ENCODE data around the gene TAS1R3. TPM values are rescaled to one million over a fixed set of nuclear protein-coding genes. Genes with fewer than 3 reads are reported as not detected.

The TAS1R3 gene
- total RNA-seq, 2 donors from 2014 or later = 0.24 to 0.57 TPM

DNA sequence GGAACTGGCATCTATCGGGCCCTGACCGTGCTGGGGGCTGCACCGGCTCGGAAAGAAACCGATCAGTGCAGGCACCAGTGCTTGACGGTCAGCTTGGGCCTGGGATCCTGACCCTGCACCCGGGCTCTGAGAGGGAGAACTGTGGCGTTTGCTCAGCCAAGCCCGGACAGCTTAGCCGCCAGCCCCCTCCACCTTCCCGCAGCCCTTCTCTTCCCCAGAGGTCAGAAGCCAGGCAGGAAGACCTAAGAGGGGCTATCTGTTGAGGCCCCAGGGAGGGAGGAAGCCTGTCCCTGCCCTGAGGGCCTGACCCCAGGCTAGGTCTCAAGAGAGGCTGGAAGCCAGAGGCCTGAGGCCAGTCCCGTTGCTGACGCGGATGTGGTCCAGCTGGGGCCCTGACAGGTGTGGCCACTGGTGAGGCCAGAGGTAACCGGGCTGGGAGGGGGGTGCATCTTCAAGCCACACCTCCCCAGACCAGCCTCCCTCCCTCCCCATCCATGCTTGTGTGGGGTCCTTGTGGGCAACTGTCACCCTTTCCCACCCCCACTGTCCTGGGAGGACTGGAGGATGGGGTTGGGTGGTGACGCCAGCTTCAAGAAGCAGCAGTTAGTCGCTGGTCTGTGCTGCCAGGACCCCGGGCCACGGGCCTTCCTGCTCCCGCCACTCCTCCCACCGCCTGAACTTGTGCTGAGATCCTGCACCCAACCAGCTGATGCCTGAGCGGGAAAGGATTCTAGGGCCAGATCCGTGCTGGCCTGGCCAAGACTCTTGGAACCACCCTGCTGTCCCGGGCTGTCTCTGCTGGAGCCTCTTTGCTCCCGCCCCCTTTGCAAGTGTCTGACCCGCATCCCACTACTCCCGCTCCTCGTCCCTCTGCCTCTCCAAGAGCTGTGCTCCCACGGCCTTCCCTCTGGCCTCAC lies 20.7 kb downstream of the TAS1R3 start:
- peaks cover 25% of the 10 kb centered on the region for H3K27me3 ChIP-seq
- no peak for DNase-seq
- no peaks in the 10 kb centered on the region for H3K9me3 ChIP-seq
- H3K4me3 ChIP-seq = no peak overlapping the region
- peaks cover 8% of the 10 kb centered on the region for H3K4me1 ChIP-seq
- H3K9ac ChIP-seq (ENCODE audit: low read depth in 2 of 2, low read length in 2 of 2) = peak overlapping the region in 1 of 2 donors; percentile 43
- TF ChIP-seq, protein P1, sequence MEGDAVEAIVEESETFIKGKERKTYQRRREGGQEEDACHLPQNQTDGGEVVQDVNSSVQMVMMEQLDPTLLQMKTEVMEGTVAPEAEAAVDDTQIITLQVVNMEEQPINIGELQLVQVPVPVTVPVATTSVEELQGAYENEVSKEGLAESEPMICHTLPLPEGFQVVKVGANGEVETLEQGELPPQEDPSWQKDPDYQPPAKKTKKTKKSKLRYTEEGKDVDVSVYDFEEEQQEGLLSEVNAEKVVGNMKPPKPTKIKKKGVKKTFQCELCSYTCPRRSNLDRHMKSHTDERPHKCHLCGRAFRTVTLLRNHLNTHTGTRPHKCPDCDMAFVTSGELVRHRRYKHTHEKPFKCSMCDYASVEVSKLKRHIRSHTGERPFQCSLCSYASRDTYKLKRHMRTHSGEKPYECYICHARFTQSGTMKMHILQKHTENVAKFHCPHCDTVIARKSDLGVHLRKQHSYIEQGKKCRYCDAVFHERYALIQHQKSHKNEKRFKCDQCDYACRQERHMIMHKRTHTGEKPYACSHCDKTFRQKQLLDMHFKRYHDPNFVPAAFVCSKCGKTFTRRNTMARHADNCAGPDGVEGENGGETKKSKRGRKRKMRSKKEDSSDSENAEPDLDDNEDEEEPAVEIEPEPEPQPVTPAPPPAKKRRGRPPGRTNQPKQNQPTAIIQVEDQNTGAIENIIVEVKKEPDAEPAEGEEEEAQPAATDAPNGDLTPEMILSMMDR (IDR thresholded peaks at IDR 0.05) = no peak
- H3K27ac ChIP-seq = no peak overlapping the region
- no peaks in the 10 kb centered on the region for H3K36me3 ChIP-seq
- intact Hi-C loops (cut with DNase I) = no loop called here

DNA sequence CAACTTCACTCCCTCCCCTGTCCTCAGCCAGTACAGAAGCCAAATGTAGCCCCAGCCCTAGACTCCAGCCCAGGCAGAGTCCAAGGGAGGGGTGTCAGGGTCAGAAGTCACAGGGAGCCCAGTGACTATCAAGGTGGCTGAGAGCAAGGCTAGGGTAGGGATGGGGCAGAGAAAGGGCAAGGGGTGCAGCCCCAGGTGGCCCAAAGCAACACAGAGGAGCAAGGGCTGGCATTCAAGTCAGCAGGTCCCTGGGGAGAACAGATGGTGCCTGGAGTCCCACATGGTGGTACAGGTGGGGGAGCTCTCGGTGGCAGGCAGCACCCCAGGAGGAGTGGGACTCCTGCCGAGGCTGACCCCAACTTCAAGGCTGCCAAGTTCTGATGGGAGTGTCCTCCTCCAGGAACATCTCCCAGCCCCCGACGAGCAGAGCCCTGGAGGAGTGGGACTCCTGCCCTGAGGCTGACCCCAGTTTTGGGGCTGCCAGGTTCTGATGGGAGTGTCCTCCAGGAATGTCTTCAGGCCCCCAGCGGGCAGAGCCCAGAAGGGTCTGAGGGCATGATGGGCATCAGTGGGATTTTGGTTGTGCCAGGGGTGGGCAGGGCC lies 21.8 kb downstream of the TAS1R3 start:
- Histone ChIP-seq H3K27ac (no peak overlapping the region), H3K4me3 (no peak overlapping the region), H3K27me3 (peaks cover 25% of the 10 kb centered on the region), H3K36me3 (no peaks in the 10 kb centered on the region), H3K4me1 (peaks cover under 1% of the 10 kb centered on the region), H3K9ac (ENCODE audit: low read depth in 2 of 2, low read length in 2 of 2) (no peak overlapping the region), H3K9me3 (no peaks in the 10 kb centered on the region)
- intact Hi-C loops (cut with DNase I) = no loop called here
- TF ChIP-seq, protein P1 (IDR thresholded peaks at IDR 0.05) = no peak
- no peak for DNase-seq

DNA sequence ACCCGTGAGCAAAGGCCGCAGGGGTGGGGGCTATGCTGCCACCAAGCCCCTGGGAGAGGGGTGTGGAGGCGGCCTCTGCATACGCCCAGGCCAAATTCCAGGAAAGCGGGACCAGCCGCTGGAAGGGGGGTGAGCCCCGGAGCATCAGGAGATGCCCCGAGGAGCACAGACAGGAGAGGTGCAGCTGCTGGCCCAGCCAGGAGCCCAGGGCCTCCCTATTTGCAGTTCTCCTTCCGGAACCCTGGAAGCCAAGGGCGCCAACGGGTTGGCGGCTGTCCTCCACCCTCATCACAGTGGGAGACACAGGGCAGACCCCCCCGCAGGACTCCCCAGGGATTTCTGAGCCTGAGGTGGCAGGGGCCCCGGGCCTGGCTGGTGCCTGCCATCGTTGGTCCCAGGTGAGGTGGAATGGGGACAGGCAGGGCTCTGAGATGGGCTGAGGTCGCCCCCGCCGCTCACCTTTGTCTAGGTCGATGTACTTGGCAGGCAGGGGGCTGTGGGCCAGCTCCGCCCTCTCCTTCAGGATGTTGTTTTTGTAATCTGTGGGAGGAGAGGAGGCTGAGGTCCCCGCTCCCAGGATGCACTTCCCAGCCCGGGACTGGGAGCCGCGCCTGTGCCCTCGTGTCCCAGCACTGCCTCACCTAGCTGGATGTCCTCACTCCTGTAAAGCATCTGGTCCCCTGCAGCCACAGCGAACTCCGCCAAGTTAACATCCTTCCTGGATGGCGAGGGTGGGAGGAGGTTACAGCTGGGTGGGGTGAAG lies 22.5 kb downstream of the TAS1R3 start:
- no peaks in the 10 kb centered on the region for H3K36me3 ChIP-seq

DNA sequence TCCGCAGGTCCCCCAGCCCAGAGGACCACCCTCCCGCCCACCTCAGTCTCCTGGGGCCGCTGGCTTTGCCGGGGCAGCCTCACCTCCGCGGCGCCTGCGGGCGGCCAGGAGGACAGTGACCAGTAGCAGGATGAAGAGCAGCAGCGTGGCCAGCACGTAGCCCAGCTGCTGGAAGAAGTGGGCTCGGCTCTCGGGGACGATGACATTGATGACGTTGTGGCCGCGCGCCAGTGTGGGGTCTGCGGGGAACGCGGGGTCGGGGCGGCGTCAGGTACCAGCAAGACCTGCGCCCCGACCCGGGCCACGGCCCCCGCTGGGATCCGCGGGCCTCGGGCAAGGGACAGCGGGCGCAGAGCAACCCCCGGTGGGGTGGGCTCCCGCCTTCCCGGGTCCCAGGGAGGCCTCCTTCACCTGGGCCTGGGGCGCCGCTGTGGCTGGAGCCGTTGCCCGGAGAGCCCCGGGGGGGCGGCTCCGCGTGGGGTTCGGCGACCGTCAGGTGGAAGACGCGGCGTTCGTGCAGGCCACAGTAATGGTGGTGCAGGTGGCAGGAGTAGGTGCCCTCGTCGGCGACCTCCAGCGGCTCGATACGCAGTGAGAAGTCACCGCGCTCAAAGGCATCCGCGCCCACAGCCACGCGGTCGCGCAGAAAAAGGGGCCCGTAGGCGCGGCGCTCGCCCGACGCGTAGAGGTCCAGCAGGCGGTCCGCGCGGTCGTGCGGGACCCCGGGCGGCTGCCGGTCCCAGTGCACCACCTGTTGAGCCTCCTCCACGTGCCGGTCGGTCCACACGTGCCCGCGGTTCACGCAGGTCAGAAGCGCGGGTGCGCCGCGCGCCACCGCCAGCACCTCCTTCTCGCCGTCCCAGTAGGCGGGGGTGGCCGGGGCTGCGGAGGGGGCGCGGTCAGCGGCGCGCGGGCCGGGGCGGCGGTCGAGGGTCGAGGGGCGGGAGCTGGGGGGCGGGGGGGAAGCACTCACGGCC lies 23.5 kb downstream of the TAS1R3 start:
- no peak overlapping the region for H3K9ac ChIP-seq (ENCODE audit: low read depth in 2 of 2, low read length in 2 of 2)
- peaks cover 29% of the 10 kb centered on the region for H3K27me3 ChIP-seq
- H3K27ac ChIP-seq = no peak overlapping the region
- TF ChIP-seq, protein P1 (IDR thresholded peaks at IDR 0.05) = no peak
- no peaks in the 10 kb centered on the region for H3K9me3 ChIP-seq
- no peak for DNase-seq
- intact Hi-C loops (cut with DNase I) = no loop called here
- no peak overlapping the region for H3K4me3 ChIP-seq
- H3K36me3 ChIP-seq = no peaks in the 10 kb centered on the region
- H3K4me1 ChIP-seq = no peaks in the 10 kb centered on the region

More for the DNA sequence above, 22.5 kb downstream of the TAS1R3 start:
- Histone ChIP-seq H3K4me3 (no peak overlapping the region), H3K9ac (ENCODE audit: low read depth in 2 of 2, low read length in 2 of 2) (no peak overlapping the region), H3K27me3 (peaks cover 25% of the 10 kb centered on the region), H3K9me3 (no peaks in the 10 kb centered on the region), H3K27ac (no peak overlapping the region), H3K4me1 (no peaks in the 10 kb centered on the region)
- DNase-seq = no peak
- intact Hi-C loops (cut with DNase I) = no loop called here
- TF ChIP-seq, protein P1 (IDR thresholded peaks at IDR 0.05) = no peak
